ENCODE results near the gene GLRX.
"Not testable (repeated sequence)": the region's sequence is repeated elsewhere in the genome, so short reads cannot be mapped to it uniquely, and the experiment has no call there.

The GLRX gene

DNA sequence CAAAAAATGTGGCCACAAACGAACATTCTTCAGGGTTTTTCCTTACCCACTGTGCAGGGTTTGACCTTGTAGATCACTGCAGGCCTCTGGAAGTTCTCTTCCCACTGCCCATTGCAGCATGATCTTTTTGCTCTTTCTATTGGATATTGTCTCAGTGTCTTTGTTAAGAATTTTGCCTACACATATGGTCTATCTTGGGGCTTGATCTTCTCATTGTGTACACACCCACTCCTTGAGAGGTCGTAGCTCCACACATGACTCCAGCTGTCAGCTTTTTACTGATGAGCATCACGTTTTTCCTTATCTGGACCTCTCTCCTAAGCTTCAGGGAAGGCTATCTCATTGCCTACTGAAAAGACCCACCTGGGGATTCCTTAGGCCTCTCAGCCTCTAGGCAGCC lies 3.0 kb upstream of the GLRX start:
- DNase-seq, result no peak

DNA sequence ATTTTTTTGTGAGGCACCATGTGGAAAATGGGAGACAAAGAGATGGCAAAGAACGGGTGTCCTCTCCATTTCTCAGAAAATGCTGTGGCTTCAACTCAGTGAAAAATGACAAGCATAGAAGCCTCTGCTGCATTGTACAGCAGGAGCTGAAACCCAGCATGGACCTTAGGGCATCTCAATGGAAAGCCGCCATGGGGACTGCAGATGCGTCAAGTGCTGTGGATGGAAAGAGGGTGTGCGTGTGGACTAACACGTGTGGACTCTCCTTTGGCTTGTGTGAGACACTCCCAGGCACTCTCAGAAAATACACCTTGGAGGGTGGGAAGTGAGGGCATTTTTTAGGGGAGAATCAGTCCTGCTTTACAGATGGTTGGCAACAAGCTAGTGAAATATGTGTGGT lies 2.2 kb upstream of the GLRX start:
- no peak for DNase-seq

DNA sequence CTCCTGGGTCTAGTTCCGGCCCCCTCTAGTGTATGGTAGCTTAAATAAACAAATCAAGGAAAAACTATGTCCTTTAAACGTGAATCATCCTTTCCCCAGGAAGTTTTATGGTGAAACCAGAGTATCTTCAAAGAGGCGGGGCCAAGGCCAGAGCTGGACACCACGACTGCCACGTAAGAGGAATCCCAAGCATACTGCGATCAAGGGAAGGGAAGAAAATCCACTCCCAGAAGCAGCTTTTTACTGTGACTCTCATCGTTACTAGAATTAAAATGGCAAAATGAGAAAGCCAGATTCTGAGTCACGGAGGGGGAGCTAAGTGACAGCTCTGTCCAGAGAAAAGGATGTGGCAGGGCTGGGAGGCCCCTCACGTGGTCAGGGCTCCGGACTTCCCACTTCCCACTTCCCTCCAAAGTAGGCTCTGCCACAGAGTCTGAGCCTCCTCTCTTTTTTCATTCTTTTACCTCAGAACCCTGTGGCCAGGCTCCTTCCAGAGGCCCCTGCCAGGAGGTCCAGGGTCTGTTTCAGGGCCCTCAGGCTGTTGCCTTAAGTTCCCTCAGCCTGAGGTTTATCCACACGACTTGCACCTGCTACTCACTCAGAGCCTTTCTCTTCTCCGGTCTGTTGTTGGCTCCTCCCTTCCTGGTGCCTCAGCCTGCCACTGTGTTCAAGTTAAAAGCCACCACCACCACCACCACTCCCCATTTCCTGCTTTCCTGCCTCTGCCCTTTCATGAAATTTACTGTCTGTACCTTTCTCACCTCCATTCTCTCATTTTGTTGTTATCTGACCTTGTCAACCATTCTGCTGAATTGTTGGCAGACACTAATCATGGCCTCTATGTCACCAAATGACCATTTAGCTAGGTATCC lies 1.4 kb upstream of the GLRX start:
- DNase-seq, result peak; percentile 68

DNA sequence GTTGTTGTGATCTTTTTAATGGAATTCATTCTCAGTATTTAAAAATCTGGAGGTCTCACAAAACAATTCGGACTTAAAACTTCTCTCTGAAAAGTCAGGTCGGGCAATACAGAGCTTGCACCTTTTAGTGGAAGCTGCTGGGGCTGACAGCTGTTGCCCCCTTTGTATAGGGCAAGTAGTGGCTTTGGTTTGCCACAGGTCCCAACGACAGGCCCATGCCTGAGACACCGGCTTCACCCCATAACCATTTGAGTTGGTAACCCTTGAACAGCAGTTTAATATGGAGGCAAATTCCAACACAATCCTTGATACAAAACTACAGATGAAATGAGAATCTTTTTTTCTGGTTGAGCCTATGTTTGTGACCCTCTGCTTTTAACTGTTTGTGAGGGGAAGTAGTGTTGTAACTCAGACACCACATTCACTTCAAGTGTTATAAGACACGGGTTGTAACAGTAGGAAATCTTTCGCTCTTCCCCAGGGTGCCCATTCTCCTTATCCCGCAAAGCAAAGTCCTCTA lies 752 bp upstream of the GLRX start:
- no peak for DNase-seq

DNA sequence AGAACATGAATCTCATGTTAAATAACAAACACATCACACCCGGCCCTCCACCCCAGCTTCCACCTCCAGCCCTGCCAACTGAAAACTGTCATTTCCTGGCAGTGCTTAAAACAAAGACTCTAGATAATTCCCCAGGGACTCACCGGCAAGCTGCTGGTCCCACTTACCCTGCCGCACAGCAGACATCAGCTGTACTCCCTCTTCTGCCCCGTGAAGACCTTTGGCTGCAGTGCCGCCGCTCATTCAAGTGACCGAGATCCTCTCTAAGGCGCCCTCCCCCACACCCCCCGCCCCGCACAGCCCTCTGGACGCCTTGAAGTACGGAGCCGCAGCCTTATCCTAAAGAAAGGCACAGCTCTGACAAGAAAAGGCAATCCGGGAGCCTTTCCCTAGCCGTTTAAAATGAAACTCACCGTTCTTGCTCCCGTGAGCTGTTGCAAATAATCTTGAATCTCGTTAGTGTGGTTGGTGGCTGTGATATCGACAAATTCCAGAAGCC lies 434 bp downstream of the GLRX start:
- DNase-seq, result no peak

DNA sequence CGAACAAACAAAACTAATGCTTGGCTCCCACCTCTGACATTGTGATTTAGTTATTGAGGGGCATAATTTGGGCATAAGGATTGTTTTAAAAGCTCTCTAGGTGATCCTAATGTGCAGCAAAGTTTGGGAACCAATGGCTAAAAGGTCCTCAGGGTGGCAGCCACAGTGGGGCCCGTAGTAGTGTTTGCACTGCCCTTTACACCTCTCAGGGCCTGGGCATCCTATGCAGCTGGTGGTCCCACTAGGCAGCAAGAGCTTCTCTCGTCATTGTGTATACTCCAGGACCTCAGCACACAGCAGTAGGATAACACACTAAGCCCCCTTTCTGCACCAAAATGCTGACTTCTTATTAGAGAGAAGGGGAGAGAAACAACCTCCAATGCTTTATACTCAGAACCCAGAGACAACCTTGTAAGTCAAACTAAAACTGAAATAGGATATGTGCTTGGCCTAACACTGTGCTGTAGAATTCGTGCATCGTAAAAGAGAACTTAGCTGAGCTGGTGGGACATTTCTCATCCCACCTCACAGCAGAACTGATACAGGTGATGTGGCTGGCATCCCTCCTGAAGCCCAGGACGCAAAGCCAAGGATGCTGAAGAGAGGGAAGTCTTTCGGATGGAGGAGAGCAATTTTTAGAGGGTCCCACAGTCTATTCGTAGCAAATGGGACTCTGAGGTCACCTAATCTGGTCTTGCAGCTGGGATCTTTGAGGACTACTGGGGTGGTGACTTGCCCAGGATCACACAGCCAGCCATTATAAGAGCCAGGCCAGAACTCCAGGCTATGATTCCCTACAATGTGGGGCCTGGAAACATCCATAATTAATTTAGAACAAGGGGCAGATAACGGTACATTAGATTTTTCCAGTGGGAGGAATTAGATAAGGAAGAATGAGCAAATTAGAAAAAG lies 1.2 kb downstream of the GLRX start:
- DNase-seq, result no peak

DNA sequence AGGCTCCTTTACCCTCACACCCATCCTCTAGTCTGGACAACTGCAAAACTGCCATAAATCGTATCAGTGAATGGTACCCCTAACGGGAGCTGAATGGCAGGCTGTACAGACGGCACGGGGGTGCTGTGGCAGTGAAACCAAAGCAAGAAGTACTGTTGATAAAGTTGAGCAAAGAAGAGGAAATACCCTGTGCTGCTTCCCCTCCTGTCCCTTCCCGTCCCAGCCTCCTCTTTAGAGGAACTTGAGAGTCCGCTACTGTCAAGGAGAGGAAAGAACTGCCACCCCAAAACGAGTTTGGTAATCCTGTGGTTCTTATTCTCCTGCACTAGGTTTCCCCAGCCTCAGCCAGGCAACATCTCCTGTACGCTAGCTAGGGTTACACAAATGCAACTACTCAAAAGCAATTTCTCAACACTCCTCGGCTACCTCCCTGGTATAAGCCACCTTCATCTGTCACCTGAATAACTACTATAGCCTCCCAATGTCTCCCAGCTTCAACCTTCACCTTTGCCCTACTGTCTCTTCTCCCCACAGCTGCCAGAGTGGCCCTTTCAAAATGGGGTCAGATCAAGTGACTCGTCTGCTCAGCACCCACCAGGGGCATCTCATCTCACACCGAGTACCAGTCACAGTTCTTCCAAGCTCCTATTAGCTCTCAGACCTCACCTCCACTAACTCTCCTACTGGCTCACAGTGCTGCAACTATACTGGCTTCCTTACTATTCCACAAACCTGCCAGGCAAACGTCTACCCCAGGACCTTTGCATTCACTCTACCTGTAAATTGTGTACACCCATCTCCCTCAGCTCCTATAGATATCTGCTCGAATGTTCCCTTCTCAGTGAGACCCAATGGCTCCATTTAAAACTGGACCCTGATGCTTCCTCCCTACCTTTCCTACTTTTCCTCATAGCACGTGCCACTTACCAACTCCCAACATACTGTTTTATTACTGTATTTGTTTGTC lies 4.1 kb downstream of the GLRX start:
- peak; percentile 42 for DNase-seq

DNA sequence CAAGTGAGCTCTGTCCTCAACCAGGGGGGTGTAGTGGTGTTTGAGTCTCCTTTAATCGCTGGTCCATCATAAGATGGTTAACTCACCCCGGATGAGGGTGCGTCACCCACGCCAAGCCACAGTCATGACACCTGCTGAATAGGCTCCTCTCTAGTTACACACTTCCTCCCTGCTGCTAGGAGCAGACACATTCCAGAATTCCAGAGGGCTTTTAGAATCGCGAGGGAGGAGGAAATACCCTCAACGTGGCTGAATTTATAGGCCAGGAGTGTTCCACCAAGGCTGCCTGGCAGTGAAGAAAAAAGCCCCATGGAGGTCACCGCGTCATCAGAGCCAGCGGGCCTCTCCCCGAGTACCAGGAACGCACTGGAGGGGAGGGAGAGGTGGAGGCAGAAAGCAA lies 5.1 kb downstream of the GLRX start:
- DNase-seq, result peak; percentile 60

DNA sequence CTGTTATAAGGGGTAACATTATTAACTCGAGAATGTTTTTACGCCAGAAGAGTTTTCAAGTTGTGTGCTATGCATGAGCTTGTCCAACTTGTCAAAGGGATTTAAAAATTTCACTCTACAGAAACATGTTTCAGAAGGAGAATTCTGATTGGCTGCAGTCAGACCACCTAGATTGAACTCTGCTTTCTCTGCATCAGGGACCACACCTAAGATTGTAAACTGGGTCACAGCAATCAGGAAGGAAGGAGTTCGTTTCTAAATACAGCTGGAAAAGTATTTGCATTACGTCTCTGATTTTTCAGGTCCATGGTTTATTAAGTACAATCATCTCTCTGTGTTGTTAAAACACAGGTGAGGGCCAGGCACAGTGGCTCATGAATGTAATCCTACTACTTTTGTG lies 5.8 kb downstream of the GLRX start:
- DNase-seq, result no peak

DNA sequence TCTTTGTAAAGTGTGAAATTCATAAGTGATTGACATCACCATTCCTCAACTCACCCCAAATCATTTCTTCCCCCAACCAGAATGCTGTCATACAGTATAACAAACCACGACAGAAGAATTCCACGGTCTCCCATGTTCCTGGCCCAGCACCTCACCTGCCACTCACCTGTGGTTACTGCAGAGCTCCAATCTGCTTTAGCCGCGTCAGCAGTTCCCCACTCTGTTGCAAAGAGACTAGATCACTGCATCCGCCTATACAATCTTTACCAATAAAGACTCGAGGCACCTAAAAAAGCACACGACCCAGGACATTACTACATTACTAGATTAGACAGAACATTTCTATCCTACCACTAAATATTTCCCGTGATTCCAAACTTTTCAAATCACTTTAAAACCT lies 6.2 kb downstream of the GLRX start:
- no peak for DNase-seq

DNA sequence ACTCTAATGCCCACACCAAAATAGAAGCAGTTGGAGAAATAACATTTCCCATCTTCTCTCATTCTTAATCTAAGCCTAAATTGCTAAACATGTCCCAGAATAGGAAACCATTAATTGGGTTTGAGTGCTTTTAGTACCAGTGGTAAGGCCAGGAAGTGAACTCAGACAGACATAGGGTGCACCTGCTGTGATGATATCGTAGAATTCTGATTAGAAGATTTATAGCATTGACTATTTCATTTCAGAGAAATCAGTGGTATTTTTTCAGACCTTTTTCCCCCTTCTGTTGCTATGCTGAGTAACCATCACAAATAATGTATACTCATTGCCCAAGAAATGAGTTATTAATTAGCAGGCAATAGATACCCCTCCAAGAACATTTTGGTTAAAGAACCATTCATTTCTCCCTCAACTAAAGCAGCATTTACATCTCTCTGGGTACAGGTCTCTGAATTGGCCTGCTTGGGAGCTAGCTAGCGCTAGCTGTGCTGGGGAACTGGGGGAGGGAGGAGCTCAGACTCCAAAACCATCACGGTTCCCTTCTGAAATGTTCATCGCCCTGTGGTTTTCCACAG lies 7.3 kb downstream of the GLRX start:
- DNase-seq, result no peak

DNA sequence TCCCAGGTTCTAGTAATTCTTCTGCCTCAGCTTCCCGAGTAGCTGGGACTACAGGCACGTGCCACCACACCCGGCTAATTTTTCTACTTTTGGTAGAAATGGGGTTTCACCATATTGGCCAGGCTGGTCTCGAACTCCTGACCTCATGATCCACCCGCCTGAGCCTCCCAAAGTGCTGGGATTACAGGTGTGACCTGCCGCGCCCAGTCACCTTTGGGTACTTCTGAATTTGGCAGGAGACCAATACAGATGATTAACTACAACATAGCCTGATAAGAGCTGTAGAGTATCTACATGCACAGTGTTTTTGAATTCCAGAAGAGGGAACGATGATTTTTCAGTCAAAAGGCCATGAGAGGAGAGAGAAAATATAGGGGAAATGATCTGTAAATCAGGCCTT lies 9.5 kb downstream of the GLRX start:
- DNase-seq, result not testable (repeated sequence)

DNA sequence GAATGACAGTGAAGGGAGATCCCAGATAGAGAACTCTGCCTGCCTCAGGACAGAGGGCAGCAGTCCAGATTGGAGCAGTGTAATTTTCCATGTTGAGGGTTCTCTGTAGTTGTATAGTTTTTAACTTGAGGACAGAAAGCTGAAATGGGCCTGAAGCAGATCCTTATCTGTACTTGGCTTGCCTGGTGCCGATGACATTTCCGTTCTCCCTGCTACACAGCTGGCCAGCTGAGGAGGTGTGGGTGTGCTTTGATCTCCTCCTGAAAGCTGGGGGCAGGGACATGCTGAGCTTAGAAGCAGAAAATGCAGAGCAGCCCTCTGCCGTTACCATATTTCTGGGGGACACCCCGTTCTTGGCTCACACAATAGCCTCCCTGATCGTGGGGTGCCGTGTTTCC lies 10.5 kb downstream of the GLRX start:
- peak; percentile 65 for DNase-seq

DNA sequence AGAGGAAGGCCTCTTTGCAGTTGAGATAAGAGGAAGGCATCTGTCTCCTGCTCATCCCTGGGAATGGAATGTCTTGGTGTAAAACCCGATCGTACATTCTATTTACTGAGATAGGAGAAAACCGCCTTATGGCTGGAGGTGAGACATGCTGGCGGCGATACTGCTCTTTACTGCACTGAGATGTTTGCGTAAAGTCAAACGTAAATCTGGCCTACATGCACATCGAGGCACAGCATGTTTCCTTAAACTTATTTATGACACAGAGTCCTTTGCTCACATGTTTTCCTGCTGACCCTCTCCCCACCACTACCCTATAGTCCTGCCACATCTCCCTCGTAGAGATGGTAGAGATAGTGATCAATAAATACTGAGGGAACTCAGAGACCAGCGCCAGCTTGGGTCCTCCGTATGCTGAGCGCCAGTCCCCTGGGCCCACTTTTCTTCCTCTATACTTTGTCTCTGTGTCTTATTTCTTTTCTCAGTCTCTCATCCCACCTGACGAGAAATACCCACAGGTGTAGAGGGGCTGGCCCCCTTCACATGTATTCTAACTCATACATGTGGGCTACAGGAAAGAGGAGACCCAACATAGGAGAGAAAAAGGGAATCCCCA lies 11.0 kb downstream of the GLRX start:
- not testable (repeated sequence) for DNase-seq

DNA sequence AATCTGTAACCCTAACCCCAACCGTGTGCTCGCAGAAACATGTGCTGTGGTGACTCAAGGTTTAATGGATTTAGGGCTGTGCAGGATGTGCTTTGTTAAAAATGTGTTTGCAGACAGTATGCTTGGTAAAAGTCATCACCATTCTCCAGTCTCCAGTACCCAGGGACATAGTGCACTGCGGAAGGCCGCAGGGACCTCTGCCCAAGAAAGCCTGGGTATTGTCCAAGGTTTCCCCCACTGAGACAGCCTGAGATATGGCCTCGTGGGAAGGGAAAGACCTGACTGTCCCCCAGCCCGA lies 11.5 kb downstream of the GLRX start:
- not testable (repeated sequence) for DNase-seq

DNA sequence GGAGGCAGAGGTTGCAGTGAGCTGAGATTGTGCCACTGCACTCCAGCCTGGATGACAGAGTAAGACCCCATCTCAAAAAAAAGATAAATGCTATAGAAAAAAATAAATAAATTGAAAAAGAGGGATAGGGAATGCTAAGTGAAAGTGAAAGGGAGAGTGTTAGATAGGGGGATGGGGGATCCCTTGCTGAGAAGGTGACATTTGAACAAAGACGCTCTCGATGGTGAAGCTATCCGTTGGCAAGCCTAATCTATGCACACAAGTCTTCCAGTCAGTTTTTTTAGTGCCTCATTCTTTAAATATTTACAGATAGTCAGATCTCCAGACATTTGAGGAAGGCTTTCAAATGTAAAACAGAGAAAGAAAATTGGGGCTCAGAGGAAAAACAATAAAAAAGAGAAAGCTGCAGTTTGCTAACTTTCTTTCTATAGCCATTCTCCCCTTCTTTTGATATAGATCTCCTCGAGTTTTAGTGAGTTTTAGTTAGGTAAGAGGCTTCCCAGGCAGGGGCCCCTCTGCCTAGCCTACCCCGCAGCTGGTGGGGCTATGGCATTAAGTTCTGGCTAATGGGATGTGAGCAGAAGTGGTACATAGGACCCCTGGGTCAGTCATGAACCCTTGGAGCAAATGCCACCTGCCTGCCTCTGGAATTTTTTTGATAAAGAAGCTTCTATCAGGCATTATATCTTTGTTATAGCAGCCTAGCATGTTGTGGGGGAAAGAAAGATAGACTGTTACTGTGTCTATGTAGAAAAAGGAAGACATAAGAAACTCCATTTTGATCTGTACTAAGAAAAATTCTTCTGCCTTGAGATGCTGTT lies 12.0 kb downstream of the GLRX start:
- no peak for DNase-seq

DNA sequence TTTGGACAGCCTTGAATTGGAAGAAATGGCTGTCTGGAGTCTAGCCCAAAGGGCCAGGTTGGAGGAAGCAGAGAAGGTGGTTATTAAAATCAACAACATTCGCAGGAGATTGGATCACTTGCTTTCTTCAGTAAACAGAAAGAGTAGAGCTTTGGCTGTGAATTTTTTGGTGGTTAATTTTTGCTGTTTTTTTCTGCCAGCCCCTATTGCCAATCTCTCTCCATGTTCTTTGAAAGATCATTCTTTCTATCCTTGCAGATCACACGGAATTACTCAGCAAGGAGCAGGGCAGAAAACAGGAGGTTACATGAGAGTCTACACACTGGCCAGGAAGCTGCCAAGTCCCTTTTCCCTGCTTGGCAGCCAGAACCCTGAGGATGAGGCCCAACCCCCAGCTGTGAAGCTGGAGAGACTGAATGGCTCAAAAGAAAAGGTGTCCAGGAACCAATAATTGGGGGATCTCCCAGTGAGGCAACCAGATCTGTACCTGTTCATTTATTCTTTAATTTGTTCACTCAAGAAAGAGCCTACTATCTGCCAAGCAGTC lies 13.0 kb downstream of the GLRX start:
- no peak for DNase-seq

DNA sequence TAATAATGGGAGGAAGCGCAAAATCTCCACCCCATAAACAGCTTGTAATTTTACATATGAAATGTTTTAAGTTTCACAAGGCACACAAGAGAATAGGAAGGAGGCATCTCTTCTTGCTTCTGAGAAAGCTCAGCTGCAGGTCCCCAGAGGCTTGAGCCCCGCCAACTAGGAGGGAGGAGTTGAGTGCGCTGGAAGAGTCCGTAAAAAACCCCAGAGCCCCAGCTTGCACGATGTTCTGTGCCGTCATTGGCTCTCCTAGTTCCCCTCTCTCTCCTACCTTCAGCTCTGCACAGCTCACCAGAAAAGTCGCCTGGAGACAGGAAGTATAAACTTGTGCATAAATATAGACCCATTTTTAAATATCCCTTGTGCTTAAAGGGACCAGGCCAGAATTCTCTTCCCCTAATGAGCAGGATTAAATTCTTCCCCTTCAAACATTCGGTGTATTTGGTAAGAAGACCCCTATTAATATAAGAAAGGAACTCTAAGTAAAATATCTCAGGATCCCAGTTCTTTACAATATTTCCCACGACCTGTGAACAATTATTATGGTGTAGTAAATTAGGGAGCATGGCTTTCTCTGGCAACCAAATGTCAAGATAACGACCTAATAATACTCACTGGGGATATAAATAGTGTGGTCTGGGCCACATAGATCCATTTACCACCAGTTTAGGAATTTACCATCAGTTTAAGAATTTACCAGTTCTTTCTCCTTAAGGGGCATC lies 13.7 kb downstream of the GLRX start:
- DNase-seq, result peak; percentile 80

DNA sequence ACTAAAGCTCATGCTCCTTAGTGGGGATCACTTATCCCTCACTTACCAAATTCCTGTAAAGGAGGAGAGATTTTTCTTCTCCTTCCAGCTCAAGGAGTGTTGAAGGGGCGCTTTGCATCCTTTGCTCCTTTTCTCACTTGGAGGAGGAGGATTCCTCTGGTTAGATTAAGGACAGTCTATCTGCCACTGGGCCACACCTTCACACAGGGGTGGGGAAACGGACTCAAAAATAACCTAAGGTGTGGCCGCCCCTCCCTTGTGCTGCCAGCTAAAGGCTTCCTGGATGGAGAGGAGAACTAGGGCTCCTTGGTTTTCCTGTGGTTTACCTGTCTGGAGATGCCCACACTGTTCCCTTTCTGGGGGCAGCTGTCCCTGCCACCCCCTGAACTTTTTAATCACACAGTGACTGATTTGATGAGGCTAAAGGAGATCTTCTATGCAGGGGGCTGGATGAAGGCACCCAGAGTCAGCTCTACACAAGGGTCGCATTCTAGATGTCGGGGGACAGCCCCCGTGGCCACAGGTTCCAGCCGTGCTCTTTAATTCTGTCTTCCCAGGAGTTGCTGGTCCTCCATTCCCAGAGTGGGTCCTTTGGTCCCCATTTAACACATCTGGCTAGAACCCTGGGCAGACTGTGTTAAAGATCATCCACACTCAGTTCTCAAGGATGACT lies 14.4 kb downstream of the GLRX start:
- DNase-seq, result no peak
